ENCODE results near the gene QRFP.

The QRFP gene

GRCh38 chr9:130845901-130846481, 50.6 kb downstream of the QRFP start:
- no peak for DNase-seq

- DNase-seq, result no peak
Observed at GRCh38 chr9:130845254-130845653, 51.4 kb downstream of the QRFP start.

- DNase-seq, result no peak
Observed at GRCh38 chr9:130844044-130844451, 52.6 kb downstream of the QRFP start.

- no peak for DNase-seq
Observed at GRCh38 chr9:130843049-130843908, 53.3 kb downstream of the QRFP start.
